ENCODE results near the gene SMYD3. TPM values are rescaled to one million over a fixed set of nuclear protein-coding genes. Genes with fewer than 3 reads are reported as not detected.

The SMYD3 gene
- total and polyA plus RNA-seq, 5 donors from 2014 or later = 17.7 to 36.6 (median 28.9) TPM

- no peaks in the 10 kb centered on the region for H3K4me1 ChIP-seq (ENCODE audit: control insufficient read depth, insufficient read depth, low read length, poor library complexity, severe bottlenecking)
- no peaks in the 10 kb centered on the region for H3K36me3 ChIP-seq (ENCODE audit: control insufficient read depth, insufficient read depth, low read length)
- Mint-ChIP-seq H3K27ac (no peak overlapping the region), H3K27me3 (no peaks in the 10 kb centered on the region), H3K9me3 (peaks cover 0 to 2% (median 0%) of the 10 kb centered on the region in 7 donors), H3K36me3 (peaks cover 14% of the 10 kb centered on the region), H3K4me3 (no peak overlapping the region), H3K4me1 (peaks cover 0 to 4% (median under 1%) of the 10 kb centered on the region in 4 donors)
- no peak for DNase-seq
- no peak overlapping the region for H3K4me3 ChIP-seq (ENCODE audit: low read depth, low read length)
- H3K27me3 ChIP-seq (ENCODE audit: control insufficient read depth, insufficient read depth, low read length) = no peaks in the 10 kb centered on the region
- no peak overlapping the region for H3K27ac ChIP-seq (ENCODE audit: insufficient read depth, low read length, poor library complexity, severe bottlenecking)
- no peak for ATAC-seq (ENCODE audit: low read depth in 2 of 2)
- no peaks in the 10 kb centered on the region for H3K9me3 ChIP-seq (ENCODE audit: control insufficient read depth in 2 of 2, low read length in 2 of 2)
Observed at GRCh38 chr1:246216906-246217305, 290.2 kb downstream of the SMYD3 start.

GRCh38 chr1:246215510-246215903 lies 291.6 kb downstream of the SMYD3 start:
- Histone ChIP-seq H3K4me1 (ENCODE audit: control insufficient read depth, insufficient read depth, low read length, poor library complexity, severe bottlenecking) (no peaks in the 10 kb centered on the region), H3K27ac (ENCODE audit: insufficient read depth, low read length, poor library complexity, severe bottlenecking) (no peak overlapping the region), H3K9me3 (ENCODE audit: control insufficient read depth in 2 of 2, low read length in 2 of 2) (no peaks in the 10 kb centered on the region), H3K27me3 (ENCODE audit: control insufficient read depth, insufficient read depth, low read length) (no peaks in the 10 kb centered on the region), H3K4me3 (ENCODE audit: low read depth, low read length) (no peak overlapping the region), H3K36me3 (ENCODE audit: control insufficient read depth, insufficient read depth, low read length) (no peaks in the 10 kb centered on the region)
- Mint-ChIP-seq H3K9me3 (peaks cover 0 to 2% (median 0%) of the 10 kb centered on the region in 7 donors), H3K27ac (no peak overlapping the region), H3K4me3 (no peak overlapping the region), H3K36me3 (peaks cover 14% of the 10 kb centered on the region), H3K4me1 (peaks cover 0 to 4% (median under 1%) of the 10 kb centered on the region in 4 donors), H3K27me3 (no peaks in the 10 kb centered on the region)
- no peak for ATAC-seq (ENCODE audit: low read depth in 2 of 2)
- DNase-seq = no peak

- H3K27me3 Mint-ChIP-seq = no peaks in the 10 kb centered on the region
- no peaks in the 10 kb centered on the region for H3K27me3 ChIP-seq (ENCODE audit: control insufficient read depth, insufficient read depth, low read length)
- no peaks in the 10 kb centered on the region for H3K4me1 ChIP-seq (ENCODE audit: control insufficient read depth, insufficient read depth, low read length, poor library complexity, severe bottlenecking)
- peaks cover 14% of the 10 kb centered on the region for H3K36me3 Mint-ChIP-seq
- H3K27ac ChIP-seq (ENCODE audit: insufficient read depth, low read length, poor library complexity, severe bottlenecking) = no peak overlapping the region
- H3K4me1 Mint-ChIP-seq = peaks cover 0 to 4% (median under 1%) of the 10 kb centered on the region in 4 donors
- H3K9me3 ChIP-seq (ENCODE audit: control insufficient read depth in 2 of 2, low read length in 2 of 2) = no peaks in the 10 kb centered on the region
- no peak overlapping the region for H3K27ac Mint-ChIP-seq
- H3K4me3 ChIP-seq (ENCODE audit: low read depth, low read length) = no peak overlapping the region
- no peaks in the 10 kb centered on the region for H3K36me3 ChIP-seq (ENCODE audit: control insufficient read depth, insufficient read depth, low read length)
- ATAC-seq (ENCODE audit: low read depth in 2 of 2) = peak in 1 of 2 donors; percentile 53
- H3K4me3 Mint-ChIP-seq = no peak overlapping the region
- DNase-seq = no peak
- H3K9me3 Mint-ChIP-seq = peaks cover 0 to 2% (median 0%) of the 10 kb centered on the region in 7 donors
Observed at GRCh38 chr1:246214708-246215509, 292.2 kb downstream of the SMYD3 start.

GRCh38 chr1:246213947-246214346 lies 293.1 kb downstream of the SMYD3 start:
- no peaks in the 10 kb centered on the region for H3K36me3 ChIP-seq (ENCODE audit: control insufficient read depth, insufficient read depth, low read length)
- no peaks in the 10 kb centered on the region for H3K9me3 ChIP-seq (ENCODE audit: control insufficient read depth in 2 of 2, low read length in 2 of 2)
- H3K27ac Mint-ChIP-seq = no peak overlapping the region
- H3K36me3 Mint-ChIP-seq = peaks cover 9% of the 10 kb centered on the region
- no peak overlapping the region for H3K4me3 ChIP-seq (ENCODE audit: low read depth, low read length)
- H3K4me1 ChIP-seq (ENCODE audit: control insufficient read depth, insufficient read depth, low read length, poor library complexity, severe bottlenecking) = no peaks in the 10 kb centered on the region
- DNase-seq = no peak
- H3K27me3 ChIP-seq (ENCODE audit: control insufficient read depth, insufficient read depth, low read length) = no peaks in the 10 kb centered on the region
- H3K27ac ChIP-seq (ENCODE audit: insufficient read depth, low read length, poor library complexity, severe bottlenecking) = no peak overlapping the region
- peaks cover 0 to 4% (median under 1%) of the 10 kb centered on the region in 4 donors for H3K4me1 Mint-ChIP-seq
- peaks cover 0 to 2% (median 0%) of the 10 kb centered on the region in 7 donors for H3K9me3 Mint-ChIP-seq
- H3K27me3 Mint-ChIP-seq = no peaks in the 10 kb centered on the region
- H3K4me3 Mint-ChIP-seq = no peak overlapping the region
- ATAC-seq (ENCODE audit: low read depth in 2 of 2) = no peak

- H3K27me3 ChIP-seq (ENCODE audit: control insufficient read depth, insufficient read depth, low read length) = no peaks in the 10 kb centered on the region
- Mint-ChIP-seq H3K4me3 (no peak overlapping the region), H3K27ac (no peak overlapping the region), H3K9me3 (peaks cover 0 to 2% (median 0%) of the 10 kb centered on the region in 7 donors), H3K36me3 (peaks cover 5% of the 10 kb centered on the region), H3K4me1 (peaks cover 0 to 4% (median under 1%) of the 10 kb centered on the region in 4 donors), H3K27me3 (no peaks in the 10 kb centered on the region)
- ATAC-seq (ENCODE audit: low read depth in 2 of 2) (no peak), DNase-seq (no peak)
- H3K4me3 ChIP-seq (ENCODE audit: low read depth, low read length) = no peak overlapping the region
- H3K9me3 ChIP-seq (ENCODE audit: control insufficient read depth in 2 of 2, low read length in 2 of 2) = no peaks in the 10 kb centered on the region
- no peak overlapping the region for H3K27ac ChIP-seq (ENCODE audit: insufficient read depth, low read length, poor library complexity, severe bottlenecking)
- H3K36me3 ChIP-seq (ENCODE audit: control insufficient read depth, insufficient read depth, low read length) = no peaks in the 10 kb centered on the region
- H3K4me1 ChIP-seq (ENCODE audit: control insufficient read depth, insufficient read depth, low read length, poor library complexity, severe bottlenecking) = no peaks in the 10 kb centered on the region
Observed at GRCh38 chr1:246213502-246213901, 293.6 kb downstream of the SMYD3 start.

GRCh38 chr1:246213036-246213435 lies 294.0 kb downstream of the SMYD3 start:
- Mint-ChIP-seq H3K27me3 (no peaks in the 10 kb centered on the region), H3K36me3 (peaks cover 3% of the 10 kb centered on the region), H3K4me1 (peaks cover 0 to 4% (median under 1%) of the 10 kb centered on the region in 4 donors), H3K4me3 (no peak overlapping the region), H3K27ac (no peak overlapping the region), H3K9me3 (peaks cover 0 to 2% (median 0%) of the 10 kb centered on the region in 7 donors)
- Histone ChIP-seq H3K4me3 (ENCODE audit: low read depth, low read length) (no peak overlapping the region), H3K27me3 (ENCODE audit: control insufficient read depth, insufficient read depth, low read length) (no peaks in the 10 kb centered on the region), H3K4me1 (ENCODE audit: control insufficient read depth, insufficient read depth, low read length, poor library complexity, severe bottlenecking) (no peaks in the 10 kb centered on the region), H3K36me3 (ENCODE audit: control insufficient read depth, insufficient read depth, low read length) (no peaks in the 10 kb centered on the region), H3K27ac (ENCODE audit: insufficient read depth, low read length, poor library complexity, severe bottlenecking) (no peak overlapping the region), H3K9me3 (ENCODE audit: control insufficient read depth in 2 of 2, low read length in 2 of 2) (no peaks in the 10 kb centered on the region)
- ATAC-seq (ENCODE audit: low read depth in 2 of 2) (no peak), DNase-seq (no peak)

- no peaks in the 10 kb centered on the region for H3K36me3 ChIP-seq (ENCODE audit: control insufficient read depth, insufficient read depth, low read length)
- H3K27me3 ChIP-seq (ENCODE audit: control insufficient read depth, insufficient read depth, low read length) = no peaks in the 10 kb centered on the region
- DNase-seq (no peak), ATAC-seq (ENCODE audit: low read depth in 2 of 2) (no peak)
- Mint-ChIP-seq H3K9me3 (no peaks in the 10 kb centered on the region), H3K36me3 (no peaks in the 10 kb centered on the region), H3K27me3 (no peaks in the 10 kb centered on the region), H3K27ac (no peak overlapping the region), H3K4me3 (no peak overlapping the region), H3K4me1 (peaks cover 0 to 4% (median under 1%) of the 10 kb centered on the region in 4 donors)
- H3K4me3 ChIP-seq (ENCODE audit: low read depth, low read length) = no peak overlapping the region
- H3K4me1 ChIP-seq (ENCODE audit: control insufficient read depth, insufficient read depth, low read length, poor library complexity, severe bottlenecking) = no peaks in the 10 kb centered on the region
- H3K27ac ChIP-seq (ENCODE audit: insufficient read depth, low read length, poor library complexity, severe bottlenecking) = no peak overlapping the region
- no peaks in the 10 kb centered on the region for H3K9me3 ChIP-seq (ENCODE audit: control insufficient read depth in 2 of 2, low read length in 2 of 2)
Observed at GRCh38 chr1:246212013-246212412, 295.1 kb downstream of the SMYD3 start.

- Histone ChIP-seq H3K36me3 (ENCODE audit: control insufficient read depth, insufficient read depth, low read length) (no peaks in the 10 kb centered on the region), H3K27ac (ENCODE audit: insufficient read depth, low read length, poor library complexity, severe bottlenecking) (no peak overlapping the region), H3K4me1 (ENCODE audit: control insufficient read depth, insufficient read depth, low read length, poor library complexity, severe bottlenecking) (no peaks in the 10 kb centered on the region), H3K27me3 (ENCODE audit: control insufficient read depth, insufficient read depth, low read length) (no peaks in the 10 kb centered on the region), H3K4me3 (ENCODE audit: low read depth, low read length) (no peak overlapping the region), H3K9me3 (ENCODE audit: control insufficient read depth in 2 of 2, low read length in 2 of 2) (no peaks in the 10 kb centered on the region)
- H3K9me3 Mint-ChIP-seq = no peaks in the 10 kb centered on the region
- no peak overlapping the region for H3K27ac Mint-ChIP-seq
- DNase-seq = no peak
- no peak overlapping the region for H3K4me3 Mint-ChIP-seq
- no peak for ATAC-seq (ENCODE audit: low read depth in 2 of 2)
- no peaks in the 10 kb centered on the region for H3K27me3 Mint-ChIP-seq
- peaks cover 0 to 4% (median under 1%) of the 10 kb centered on the region in 4 donors for H3K4me1 Mint-ChIP-seq
- H3K36me3 Mint-ChIP-seq = no peaks in the 10 kb centered on the region
Observed at GRCh38 chr1:246210756-246211155, 296.3 kb downstream of the SMYD3 start.

Data from CD4-positive, CD25-positive, alpha-beta regulatory T cell (primary cell).